Cerebellar nuclear complex (tissue), 1 donor: Measurements from ENCODE around the gene ECI1.
A peak's percentile ranks its signal among the peaks of the same experiment; 100 is the strongest.
"Not testable (repeated sequence)": the region's sequence is repeated elsewhere in the genome, so short reads cannot be mapped to it uniquely, and the experiment has no call there.

Source experiments
- DNase-seq, 2 experiments: peaks; one replicate each; lab custom pipeline; 2025; lab: John Stamatoyannopoulos, UW

Gene ECI1

GRCh38 chr16:2280461-2280860 lies 29.1 kb upstream of the ECI1 start:
- DNase-seq, result no peak

DNA sequence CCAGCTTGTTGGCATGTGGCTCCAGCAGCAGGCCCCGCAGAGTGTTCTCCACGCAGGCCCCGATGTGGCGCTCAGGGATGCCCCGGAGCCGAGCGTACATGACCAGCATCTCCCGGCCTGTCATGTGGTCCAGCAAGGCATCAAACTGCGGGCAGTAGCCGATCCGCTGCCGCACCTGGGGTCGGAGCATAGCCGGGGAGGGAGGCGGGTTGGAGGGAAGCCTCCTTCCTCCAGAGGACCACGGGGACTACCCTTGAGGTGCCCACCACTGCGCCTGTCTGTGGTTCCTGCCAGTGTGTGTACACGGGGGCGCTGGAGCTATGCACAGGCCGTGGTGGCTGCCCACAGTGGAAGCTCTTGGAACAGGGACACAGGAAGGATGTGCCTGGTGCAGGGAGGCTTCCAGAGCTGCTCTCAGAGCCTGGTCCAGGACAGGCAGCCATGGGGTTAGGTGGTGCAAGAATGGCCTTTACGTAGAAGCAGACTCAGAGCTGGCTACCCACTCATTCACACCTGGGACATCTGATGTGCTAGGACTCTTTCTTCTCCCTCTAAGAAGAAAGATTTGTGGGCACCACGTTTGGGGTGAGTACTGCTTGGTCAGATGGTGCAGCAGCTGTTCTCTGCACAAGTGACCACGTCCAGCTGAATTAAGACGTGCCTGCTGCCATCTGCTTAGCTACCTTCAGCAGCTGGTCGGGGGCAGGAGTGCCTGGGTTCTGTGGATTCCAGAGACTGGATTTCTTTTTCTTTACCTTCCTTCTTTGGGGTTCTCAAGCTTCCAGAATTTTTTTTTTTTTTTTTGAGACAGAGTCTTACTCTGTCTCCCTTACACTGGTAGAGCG lies 27.8 kb upstream of the ECI1 start:
- no peak for DNase-seq

- DNase-seq, result no peak
Measured at GRCh38 chr16:2278272-2278608, 26.9 kb upstream of the ECI1 start.

GRCh38 chr16:2277466-2278271 lies 26.3 kb upstream of the ECI1 start:
- no peak for DNase-seq

- no peak for DNase-seq
Measured at GRCh38 chr16:2276368-2277195, 25.2 kb upstream of the ECI1 start.

DNA sequence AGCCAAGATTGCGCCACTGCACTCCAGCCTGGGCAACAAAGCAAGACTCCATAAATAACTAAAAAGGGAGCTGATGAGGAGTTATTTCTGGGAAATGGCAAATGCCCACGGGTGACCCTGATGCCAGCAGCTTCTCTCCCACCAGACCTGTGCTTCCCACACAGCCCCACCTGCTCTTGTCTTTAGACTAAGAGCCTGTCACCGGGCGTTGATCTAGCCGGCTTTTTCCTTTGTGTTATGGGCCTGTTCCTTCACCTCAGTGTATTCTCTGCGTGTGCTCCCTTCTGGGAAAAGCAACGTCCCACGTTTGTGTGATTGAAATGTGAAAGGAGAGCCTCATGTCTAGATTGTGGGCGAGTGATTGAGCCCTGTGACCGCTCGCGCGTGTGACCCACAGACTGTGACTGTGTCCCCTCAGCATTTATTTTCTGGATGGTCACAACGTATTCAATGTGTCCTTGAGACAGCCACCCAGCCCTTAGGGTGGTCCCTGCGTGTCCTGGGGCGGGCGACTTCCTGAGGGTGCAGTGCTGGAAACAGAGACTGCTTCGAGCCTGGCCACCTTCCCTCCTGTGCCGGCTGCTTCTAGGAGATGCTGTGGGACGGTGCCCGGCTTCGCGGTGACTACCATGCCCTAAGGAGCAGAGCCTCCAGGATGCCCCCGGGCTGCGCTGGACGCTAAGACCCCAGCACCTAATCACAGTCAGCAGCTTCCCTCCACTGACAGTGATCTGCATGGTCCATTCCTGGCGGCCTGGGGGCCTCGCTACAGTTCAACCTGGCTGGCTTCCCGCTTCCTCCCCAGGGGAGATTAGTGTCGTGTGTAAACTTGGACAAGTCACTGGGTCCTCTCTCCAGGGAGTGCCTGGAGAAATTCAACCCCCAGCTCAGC lies 24.3 kb upstream of the ECI1 start:
- DNase-seq, result no peak

DNA sequence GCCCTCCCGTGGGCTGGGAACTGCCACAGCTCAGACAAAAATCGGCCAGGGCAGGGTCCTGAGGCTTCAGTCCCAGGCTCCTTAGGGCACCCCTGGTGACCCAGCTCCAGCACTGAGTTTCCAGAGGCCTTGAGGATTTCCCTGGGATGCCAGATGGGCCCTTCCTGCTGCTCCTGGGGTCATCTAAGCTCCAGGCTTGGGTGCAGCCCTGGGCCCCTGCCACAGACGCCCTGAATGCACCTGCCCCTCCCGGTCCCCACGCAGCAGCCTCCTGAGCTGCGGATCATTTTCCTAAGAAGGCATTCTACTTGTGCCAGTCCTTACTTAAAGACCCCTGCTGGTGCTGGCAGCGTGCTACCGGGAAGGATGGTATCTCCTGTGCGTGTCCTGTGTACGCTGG lies 22.5 kb upstream of the ECI1 start:
- DNase-seq, result no peak

DNA sequence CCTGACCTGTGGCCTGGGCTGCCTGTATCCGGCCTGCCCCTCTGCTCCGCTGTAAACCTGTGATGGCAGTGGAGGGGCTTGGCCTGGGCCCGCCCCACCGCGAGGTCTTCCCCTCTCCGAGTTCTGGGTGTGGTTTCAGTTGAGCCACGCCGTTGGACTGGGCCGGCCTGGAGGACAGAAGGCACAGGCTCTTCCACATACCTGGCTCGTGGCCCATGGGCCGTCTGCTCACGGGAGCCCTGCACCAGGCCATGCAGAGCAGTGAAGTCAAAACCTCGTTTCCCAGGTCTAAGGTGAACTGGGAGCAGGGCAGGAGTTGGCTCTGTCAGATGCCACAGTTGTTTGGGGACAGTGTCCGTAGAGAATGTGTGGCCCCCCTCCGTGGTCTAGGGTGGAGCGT lies 22.1 kb upstream of the ECI1 start:
- no peak for DNase-seq

DNA sequence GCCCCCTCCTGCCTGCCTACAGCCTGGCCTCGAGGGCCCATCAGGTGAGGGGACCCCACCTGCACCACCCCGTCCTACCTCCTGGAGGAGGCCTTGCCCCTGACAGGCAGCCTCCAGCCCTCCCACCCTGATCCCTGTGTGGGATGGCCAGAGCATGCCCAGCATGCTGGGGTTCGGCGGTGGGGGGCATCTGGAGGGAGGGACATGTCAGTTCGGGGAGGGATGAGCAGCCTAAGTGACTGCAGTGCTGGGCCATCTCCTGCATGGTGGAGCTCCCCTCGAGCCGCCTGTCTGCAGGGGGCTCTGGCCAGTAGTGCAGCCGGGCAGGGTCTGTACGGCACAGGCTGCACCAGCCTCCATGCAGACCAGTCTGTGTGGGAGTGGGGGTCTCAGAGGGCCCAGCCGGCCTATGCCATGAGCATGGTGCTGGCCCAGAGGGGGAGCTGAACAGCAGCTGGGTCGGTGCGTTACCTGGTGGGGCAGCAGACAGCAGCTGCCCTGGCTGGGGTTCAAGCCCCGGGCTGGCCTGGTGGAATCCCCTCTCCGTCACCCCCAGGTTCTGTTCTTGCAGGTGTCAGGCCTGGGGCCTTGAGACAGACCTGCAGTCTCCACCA lies 20.6 kb upstream of the ECI1 start:
- no peak for DNase-seq

GRCh38 chr16:2270588-2271470 lies 19.4 kb upstream of the ECI1 start:
- DNase-seq, result no peak

DNA sequence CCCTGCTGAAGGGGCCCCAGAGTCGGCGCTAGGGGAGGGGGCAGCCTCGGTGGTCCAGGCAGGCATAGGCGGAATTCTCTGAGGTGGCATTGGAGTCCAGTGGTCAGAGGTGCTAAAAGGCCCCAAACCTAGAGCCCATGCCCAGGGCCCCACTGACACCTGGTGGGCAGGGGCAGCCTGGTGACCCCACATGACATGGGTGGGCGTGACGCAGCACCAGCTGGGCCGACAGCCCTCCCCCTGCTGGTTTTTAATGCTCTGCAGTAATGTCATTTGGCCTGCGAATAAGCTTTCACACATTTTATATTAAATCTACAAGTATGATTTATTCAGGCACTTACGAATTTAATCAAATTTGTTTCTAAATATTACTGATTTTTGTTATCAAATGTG lies 18.7 kb upstream of the ECI1 start:
- DNase-seq, result no peak

GRCh38 chr16:2267913-2268666 lies 16.7 kb upstream of the ECI1 start, which contains the start of gene RNPS1:
Gene RNPS1 (minus strand): TSS chr16:2268126. CDS start chr16:2264643, 3,483 bp downstream.
- DNase-seq, result peak in 1 of 2 experiments; percentile 64

GRCh38 chr16:2267505-2267912 lies 16.1 kb upstream of the ECI1 start:
- not testable (repeated sequence) for DNase-seq

GRCh38 chr16:2266887-2267286 lies 15.5 kb upstream of the ECI1 start:
- DNase-seq, result not testable (repeated sequence)

DNA sequence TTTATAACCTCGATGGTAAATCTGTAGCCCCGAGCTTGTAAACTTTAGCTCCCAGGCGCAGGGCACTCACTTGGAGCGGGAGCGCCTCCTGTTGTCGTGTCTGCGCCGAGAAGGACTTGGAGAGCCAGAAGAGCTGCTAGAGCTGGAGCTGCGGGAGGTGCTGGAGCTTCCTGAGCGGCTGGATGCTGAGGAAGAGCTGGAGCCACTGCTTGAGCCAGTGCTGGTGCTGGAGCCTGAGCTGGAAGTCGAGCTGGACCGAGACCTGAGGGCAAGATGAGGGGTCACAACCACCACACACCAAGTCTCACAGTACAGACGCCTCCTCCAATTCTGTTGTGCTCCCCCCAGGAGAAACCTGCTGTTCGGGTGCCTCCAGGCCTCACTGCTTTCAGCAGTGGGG lies 11.6 kb upstream of the ECI1 start:
- not testable (repeated sequence) for DNase-seq

DNA sequence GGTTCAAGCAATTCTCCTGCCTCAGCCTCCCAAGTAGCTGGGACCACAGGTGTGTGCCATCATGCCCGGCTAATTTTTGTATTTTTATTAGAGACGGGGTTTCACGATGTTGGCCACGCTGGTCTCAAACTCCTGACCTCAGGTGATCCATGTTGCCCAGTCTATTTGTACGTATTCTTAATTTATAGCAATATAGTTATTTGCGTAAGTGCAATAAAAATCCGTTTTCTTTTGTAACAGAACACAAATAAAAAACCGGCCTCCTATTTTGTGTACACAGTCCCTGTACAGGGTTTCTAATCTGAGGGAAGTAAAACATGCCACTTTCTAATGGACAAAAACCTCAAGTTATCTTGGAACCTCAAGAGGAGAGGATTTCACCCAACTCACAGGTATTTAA lies 8.9 kb upstream of the ECI1 start:
- no peak for DNase-seq

GRCh38 chr16:2258530-2258929 lies 7.1 kb upstream of the ECI1 start:
- DNase-seq, result not testable (repeated sequence)

DNA sequence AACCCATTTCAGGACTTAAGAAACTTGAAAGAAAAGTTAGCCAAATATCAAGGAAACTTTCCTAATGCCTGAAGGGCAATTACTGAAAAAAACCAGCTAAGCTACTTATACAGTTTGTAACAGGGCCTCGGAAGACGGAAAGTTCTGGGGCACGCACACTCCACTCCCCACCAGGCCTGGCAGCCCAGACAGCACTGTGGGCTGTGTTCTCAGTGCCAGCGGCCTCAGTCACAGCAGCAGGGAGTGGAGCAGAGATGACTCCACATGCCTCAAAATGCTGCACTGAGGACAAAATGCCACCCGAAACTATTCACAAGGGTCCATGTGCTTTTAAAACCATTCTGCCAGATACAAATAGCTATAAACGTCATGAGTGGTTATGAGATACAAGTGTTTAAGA lies 6.3 kb upstream of the ECI1 start:
- DNase-seq, result no peak

DNA sequence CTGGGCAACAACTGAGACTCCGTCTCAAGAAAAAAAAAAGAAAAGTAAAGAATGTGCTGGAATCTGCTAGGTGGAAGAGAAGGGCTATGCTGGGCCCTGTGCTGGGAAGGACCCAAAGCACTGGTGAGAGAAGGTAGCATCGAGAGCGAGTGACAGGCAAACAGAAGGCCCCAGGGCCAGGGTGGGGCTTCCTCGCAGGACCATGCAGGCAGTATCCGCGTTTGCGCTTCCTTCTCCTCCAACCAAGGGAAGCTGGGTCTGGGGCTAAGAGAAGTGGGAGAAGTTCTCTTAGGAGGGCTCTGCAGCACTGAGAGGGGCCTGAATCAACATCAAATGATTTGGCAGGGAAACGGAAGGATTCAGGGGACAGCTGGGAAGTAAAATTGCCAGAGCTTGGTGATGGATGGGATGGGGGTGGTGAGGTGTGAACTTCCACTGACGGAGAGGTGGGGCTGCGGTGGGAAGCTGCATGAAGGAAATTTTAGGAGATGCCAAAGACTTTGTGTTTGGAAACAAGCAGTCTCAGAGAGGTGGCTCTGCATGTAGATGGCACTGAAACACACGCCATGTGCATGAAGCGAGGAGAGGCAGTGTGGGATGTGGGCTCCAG lies 5.2 kb upstream of the ECI1 start:
- DNase-seq, result no peak
